SK-N-SH (cell line): ENCODE measurements around the gene SUPT7L. TPM values are rescaled to one million over a fixed set of nuclear protein-coding genes. Genes with fewer than 3 reads are reported as not detected.

Experiments
- CTCF ChIA-PET: fragments of 300-600, 350-600 bp; formaldehyde crosslinking; extraction: SDS; loops from one replicate; lab custom pipeline; 2021; lab: Yijun Ruan, JAX
- POLR2A ChIA-PET: fragments of 350-600 bp; sonication (Branson Sonifier 250); formaldehyde crosslinking; extraction: SDS; loops from one replicate; lab custom pipeline; 2020; ENCODE audit warnings: antibody characterized with exemption, inconsistent platforms; lab: Yijun Ruan, JAX
- DNase-seq: peaks from one replicate; pipeline ENCODE4 v3.0.0; 2012
- H2AFZ ChIP-seq: fragments of 200-600 bp; sonication (generic); 2 replicates; pipeline ENCODE4 v1.8.1; 2016; ENCODE audit warnings: antibody characterized with exemption, mild to moderate bottlenecking, low read depth
- H3F3A ChIP-seq: fragments of 200-600 bp; sonication (generic); replicated peaks from 2 replicates; pipeline ENCODE3; 2016; ENCODE audit warnings: antibody characterized with exemption, mild to moderate bottlenecking; ENCODE audit not compliant: insufficient read depth
- H3K27ac ChIP-seq, 2 experiments: fragments of 200-500 bp in 1 of 2; fragments of 200-600 bp in 1 of 2; sonication (Bioruptor generic) in 1 of 2; sonication (generic), shearing (Covaris generic) in 1 of 2; 2 replicates each; pipeline versions ENCODE4 v1.5.1 to v1.6.1; 2014 to 2016; ENCODE audit warnings: low read depth in 2 of 2, inconsistent platforms in 1 of 2, low read length in 1 of 2, mild to moderate bottlenecking in 1 of 2, mixed read lengths in 1 of 2
- H3K27me3 ChIP-seq: fragments of 200-600 bp; sonication (generic), shearing (Covaris generic); 2 replicates; pipeline ENCODE4 v1.6.1; 2016; ENCODE audit warnings: mixed run types; ENCODE audit not compliant: insufficient read depth
- H3K36me3 ChIP-seq, 2 experiments: fragments of 200-500 bp in 1 of 2; fragments of 200-600 bp in 1 of 2; sonication (Bioruptor generic) in 1 of 2; sonication (generic) in 1 of 2; replicated peaks in 1 of 2; 2 replicates each; pipeline versions ENCODE3 to v1.5.1; 2014 to 2016; ENCODE audit warnings: low read length in 1 of 2, mild to moderate bottlenecking in 1 of 2; ENCODE audit not compliant: insufficient read depth in 2 of 2, control insufficient read depth in 1 of 2
- H3K4me1 ChIP-seq, 2 experiments: fragments of 200-500 bp in 1 of 2; fragments of 200-600 bp in 1 of 2; sonication (Bioruptor generic) in 1 of 2; sonication (generic), shearing (Covaris generic) in 1 of 2; 2 replicates each; pipeline versions ENCODE4 v1.5.1 to v1.6.1; 2014 to 2016; ENCODE audit warnings: low read depth in 1 of 2, low read length in 1 of 2, mixed run types in 1 of 2; ENCODE audit not compliant: insufficient read depth in 2 of 2, control insufficient read depth in 1 of 2
- H3K4me2 ChIP-seq: fragments of 200-600 bp; sonication (generic), shearing (Covaris generic); 2 replicates; pipeline ENCODE4 v1.6.1; 2017; ENCODE audit warnings: mixed run types
- H3K4me3 ChIP-seq, 2 experiments: fragments of 200-500 bp in 1 of 2; fragments of 200-600 bp in 1 of 2; sonication (Bioruptor generic) in 1 of 2; sonication (generic), shearing (Covaris generic) in 1 of 2; 2 replicates each; pipeline versions ENCODE4 v1.5.1 to v1.8.1; 2014 to 2016; ENCODE audit warnings: low read depth in 2 of 2, inconsistent platforms in 1 of 2, low read length in 1 of 2, mild to moderate bottlenecking in 1 of 2, mixed read lengths in 1 of 2, moderate library complexity in 1 of 2
- H3K79me2 ChIP-seq: fragments of 200-600 bp; sonication (generic); 2 replicates; pipeline ENCODE4 v1.8.1; 2017; ENCODE audit warnings: mild to moderate bottlenecking; ENCODE audit not compliant: insufficient read depth
- H3K9ac ChIP-seq: fragments of 200-600 bp; sonication (generic); 2 replicates; pipeline ENCODE4 v1.6.1; 2017; ENCODE audit warnings: mixed run types
- H3K9me2 ChIP-seq: fragments of 200-600 bp; sonication (generic); 2 replicates; pipeline ENCODE4 v1.6.1; 2017; ENCODE audit warnings: mixed run types
- H3K9me3 ChIP-seq: fragments of 200-600 bp; sonication (generic); 2 replicates; pipeline ENCODE4 v1.6.1; 2017; ENCODE audit warnings: mixed run types, mild to moderate bottlenecking, moderate library complexity
- H4K20me1 ChIP-seq: fragments of 200-600 bp; sonication (generic); 2 replicates; pipeline ENCODE4 v1.6.1; 2017; ENCODE audit warnings: mild to moderate bottlenecking, mixed run types; ENCODE audit not compliant: insufficient read depth
- CHD2 ChIP-seq: fragments of 150-350 bp; IDR thresholded peaks from 2 replicates; pipeline ENCODE4 v1.6.1; 2018; ENCODE audit warnings: low read length; ENCODE audit not compliant: partially characterized antibody
- GATA2 ChIP-seq: sonication (generic); formaldehyde crosslinking; IDR thresholded peaks from 2 replicates; pipeline ENCODE4 v1.5.0; 2020; ENCODE audit warnings: mild to moderate bottlenecking, missing genetic modification reagents
- MXI1 ChIP-seq: IDR thresholded peaks from 2 replicates; pipeline ENCODE4 v1.6.1; 2012; ENCODE audit warnings: mild to moderate bottlenecking, low read depth, low read length, improper control_type of control experiment
- NFIC ChIP-seq: IDR thresholded peaks from 2 replicates; pipeline ENCODE4 v1.4.0; 2012; ENCODE audit warnings: borderline replicate concordance
- POLR2AphosphoS5 ChIP-seq: IDR thresholded peaks from 2 replicates; pipeline ENCODE4 v1.6.1; 2012; ENCODE audit warnings: low read depth, low read length
- RCOR1 ChIP-seq: fragments of 150-350 bp; IDR thresholded peaks from 2 replicates; pipeline ENCODE4 v1.6.1; 2017; ENCODE audit warnings: antibody characterized with exemption, low read length
- REST ChIP-seq: IDR thresholded peaks from 2 replicates; pipeline ENCODE4 v1.6.1; 2012; ENCODE audit warnings: mild to moderate bottlenecking, low read depth, low read length, moderate library complexity
- RFX5 ChIP-seq: IDR thresholded peaks from 2 replicates; pipeline ENCODE4 v1.6.1; 2012; ENCODE audit warnings: mild to moderate bottlenecking, improper control_type of control experiment, low read length
- RXRA ChIP-seq: IDR thresholded peaks from 2 replicates; pipeline ENCODE4 v1.4.0; 2012; ENCODE audit warnings: low read depth, mild to moderate bottlenecking, borderline replicate concordance
- WGBS: methylation state at CpG from one replicate; pipeline ENCODE4 v1.1.6; 2017; ENCODE audit warnings: low lambda C conversion rate; 5-methylcytosine and 5-hydroxymethylcytosine counted together
- polyA plus RNA-seq, 3 experiments: library from polyadenylated mRNA; depleted of rRNA; stranded (reverse); fragments of >200 nt; gene quantifications; 2 replicates each; pipeline ENCODE4 v1.2.3, GENCODE V29; 2012

SUPT7L gene
- polyA plus RNA-seq, 1 of the 3 experiments (the other 2 are of a cell fraction), result 49.7 TPM

GRCh38 chr2:27708257-27708654 lies 44.8 kb upstream of the SUPT7L start:
- ChIA-PET POLR2A (no interaction called here), CTCF (interaction anchor here (0.9 to 18.8 kb wide), 7 partner anchors 15 to 886 kb away, joined by 3 to 333 read pairs (median 9); partner anchors contain the start of genes SLC4A1AP and SUPT7L)
- Histone ChIP-seq H3K27ac (no peak overlapping the region), H3K9me2 (no peaks in the 10 kb centered on the region), H3K36me3 (no peaks in the 10 kb centered on the region), H3F3A (peaks cover 24% of the 10 kb centered on the region), H3K4me3 (no peak overlapping the region), H3K4me2 (no peak overlapping the region), H3K79me2 (no peaks in the 10 kb centered on the region), H3K9ac (no peak overlapping the region), H4K20me1 (no peaks in the 10 kb centered on the region), H3K4me1 (peaks cover 10 to 16% of the 10 kb centered on the region in 2 experiments; a peak in 3 of 4 replicates), H3K9me3 (no peaks in the 10 kb centered on the region), H2AFZ (no peak overlapping the region), H3K27me3 (no peaks in the 10 kb centered on the region)
- 93% methylated on average over 7 of the region's 7 CpGs for WGBS
- TF ChIP-seq NFIC, result no peak
- TF ChIP-seq RFX5, result no peak
- no peak for TF ChIP-seq MXI1
- no peak for TF ChIP-seq POLR2AphosphoS5
- no peak for TF ChIP-seq GATA2 (CRISPR knock-in tag)
- TF ChIP-seq REST, result no peak
- TF ChIP-seq CHD2, result no peak
- no peak for TF ChIP-seq RXRA
- DNase-seq, result no peak

- Histone ChIP-seq H3K27ac (no peak overlapping the region), H3K36me3 (no peaks in the 10 kb centered on the region), H3K9ac (no peak overlapping the region), H3K79me2 (no peaks in the 10 kb centered on the region), H3K4me3 (no peak overlapping the region), H3K9me3 (no peaks in the 10 kb centered on the region), H4K20me1 (no peaks in the 10 kb centered on the region), H3K4me1 (peaks cover 10 to 16% of the 10 kb centered on the region in 2 experiments; a peak in 3 of 4 replicates), H3F3A (peaks cover 24% of the 10 kb centered on the region), H3K27me3 (no peaks in the 10 kb centered on the region), H3K9me2 (no peaks in the 10 kb centered on the region), H2AFZ (no peak overlapping the region)
- no peak for TF ChIP-seq RCOR1
- TF ChIP-seq, all 33 proteins: peak for 0
- no peak overlapping the region for H3K4me2 ChIP-seq
- WGBS, result 96% methylated on average over 9 of the region's 9 CpGs
- POLR2A ChIA-PET, result no interaction called here
- CTCF ChIA-PET, result interaction anchor here (0.7 to 18.8 kb wide), 8 partner anchors 10 to 695 kb away, joined by 3 to 333 read pairs (median 7); partner anchors contain the start of genes SLC4A1AP and SUPT7L
- no peak for DNase-seq
Observed at GRCh38 chr2:27707462-27708256, 44.2 kb upstream of the SUPT7L start.
